PC-9 (cell line): ENCODE data around the gene SLC38A8. TPM values are rescaled to one million over a fixed set of nuclear protein-coding genes. Genes with fewer than 3 reads are reported as not detected.

ENCODE experiments used
- BruUV-seq: library from RNA; stranded (reverse); fragments of 400-500 nt; replicated peaks from 2 replicates; lab custom pipeline; 2021; lab: Mats Ljungman, UMichigan
- CTCF ChIA-PET: fragments of 300-600 bp; sonication (Branson Sonifier 250); formaldehyde crosslinking; loops from one replicate; lab custom pipeline; 2022; ENCODE audit warnings: antibody characterized with exemption; lab: Charles Lee
- POLR2A ChIA-PET: fragments of 300-600 bp; sonication (Branson Sonifier 250); formaldehyde crosslinking; loops from one replicate; lab custom pipeline; 2022; ENCODE audit warnings: antibody characterized with exemption; ENCODE audit not compliant: unreplicated experiment; lab: Charles Lee
- DNase-seq, 2 experiments: peaks; one replicate each; pipeline versions ENCODE4 v3.0.0 to v3.0.0-alpha.2; 2015 to 2022; ENCODE audit warnings: mixed read lengths in 1 of 2
- H2AFZ ChIP-seq: fragments of 200-600 bp; sonication (generic); 2 replicates; pipeline ENCODE4 v1.8.1; 2017; ENCODE audit warnings: antibody characterized with exemption
- H3F3A ChIP-seq: fragments of 200-600 bp; sonication (generic); 2 replicates; pipeline ENCODE4 v1.8.1; 2017; ENCODE audit warnings: antibody characterized with exemption, mild to moderate bottlenecking, low read depth; ENCODE audit not compliant: insufficient read depth
- H3K27ac ChIP-seq: fragments of 200-600 bp; sonication (generic); 2 replicates; pipeline ENCODE4 v1.6.1; 2016; ENCODE audit warnings: mixed run types
- H3K27me3 ChIP-seq: fragments of 200-600 bp; sonication (generic); 2 replicates; pipeline ENCODE4 v1.6.1; 2016; ENCODE audit warnings: low read depth, mixed run types; ENCODE audit not compliant: insufficient read depth
- H3K36me3 ChIP-seq: fragments of 200-600 bp; sonication (generic); 2 replicates; pipeline ENCODE4 v1.6.1; 2016; ENCODE audit warnings: low read depth, mixed run types
- H3K4me1 ChIP-seq: fragments of 200-600 bp; sonication (generic); replicated peaks from 2 replicates; pipeline ENCODE4 v1.6.1; 2016; ENCODE audit warnings: mixed run types; ENCODE audit not compliant: insufficient read depth
- H3K4me2 ChIP-seq: fragments of 200-600 bp; sonication (generic); 2 replicates; pipeline ENCODE4 v1.6.1; 2017; ENCODE audit warnings: mixed run types
- H3K4me3 ChIP-seq: fragments of 200-600 bp; sonication (generic); 2 replicates; pipeline ENCODE4 v1.6.1; 2016; ENCODE audit warnings: mixed run types
- H3K79me2 ChIP-seq: fragments of 200-600 bp; sonication (generic); 2 replicates; pipeline ENCODE4 v1.6.1; 2017; ENCODE audit warnings: low read depth, mixed run types
- H3K9me2 ChIP-seq: fragments of 200-600 bp; sonication (generic); 2 replicates; pipeline ENCODE4 v1.8.1; 2017; ENCODE audit warnings: mild to moderate bottlenecking; ENCODE audit not compliant: insufficient read depth
- H3K9me3 ChIP-seq: fragments of 200-600 bp; sonication (generic); 2 replicates; pipeline ENCODE4 v1.8.1; 2016; ENCODE audit warnings: low read depth; ENCODE audit not compliant: insufficient read depth
- H4K20me1 ChIP-seq: fragments of 200-600 bp; sonication (generic); 2 replicates; pipeline ENCODE4 v1.8.1; 2017; ENCODE audit not compliant: insufficient read depth
- CTCF ChIP-seq: fragments of 200-600 bp; sonication (generic); conservative IDR thresholded peaks from 2 replicates; pipeline ENCODE4 v1.6.1; 2017; ENCODE audit warnings: mixed run types, antibody characterized with exemption, mild to moderate bottlenecking, moderate library complexity
- EZH2 ChIP-seq: fragments of 200-600 bp; sonication (generic); IDR thresholded peaks from 2 replicates; pipeline ENCODE4 v1.8.0; 2017; ENCODE audit warnings: antibody characterized with exemption, low read depth
- intact Hi-C: fragments of 100-400 bp; cut with micrococcal nuclease; formaldehyde crosslinking; loops from one replicate; pipeline ENCODE4 v1.10.0; 2022; ENCODE audit not compliant: unreplicated experiment
- total RNA-seq: library from RNA; stranded (reverse); gene quantifications from 2 replicates; pipeline ENCODE4 v1.2.3, GENCODE V29; 2021

Gene SLC38A8
- total RNA-seq, 1 experiment from 2014 or later = not detected

DNA sequence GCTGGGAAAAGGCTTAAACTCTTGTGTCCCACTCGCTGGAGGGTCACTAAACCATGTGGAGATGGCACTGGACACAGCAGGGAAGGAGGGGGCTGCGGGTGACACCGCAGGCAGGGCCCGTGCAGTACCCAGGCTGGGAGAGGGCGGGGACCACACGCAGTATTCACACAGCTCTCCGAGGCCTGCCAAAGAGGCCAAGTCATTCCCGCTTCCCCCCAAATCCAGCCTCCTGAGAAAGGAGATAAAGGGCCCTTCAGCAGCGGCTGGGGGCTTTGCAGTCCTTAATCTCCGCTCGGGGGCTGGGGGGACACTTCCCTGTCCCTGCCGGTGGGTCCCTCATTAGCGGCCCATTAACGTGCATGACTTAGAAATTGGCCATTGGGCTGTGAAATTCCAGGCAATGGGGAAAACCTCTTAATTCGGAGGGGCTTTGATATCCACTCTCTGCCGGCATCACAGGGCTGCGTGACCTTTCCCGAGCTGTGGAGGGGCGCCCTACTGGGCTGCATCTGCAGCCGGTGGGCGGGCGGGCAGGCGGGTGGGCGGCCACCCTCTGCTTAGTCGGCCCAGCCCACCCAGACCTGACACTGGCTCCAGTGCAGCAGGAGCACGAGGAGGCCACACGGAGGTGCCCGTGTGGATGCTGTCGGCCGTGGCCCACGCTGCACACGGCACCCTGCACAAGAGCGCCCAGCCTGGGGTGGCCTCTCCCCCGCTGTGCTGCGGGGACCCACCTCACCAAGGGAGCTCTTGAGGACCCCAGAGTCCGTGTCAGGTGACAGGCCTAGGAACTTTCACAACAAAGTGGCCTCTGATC, 2.6 kb upstream of the SLC38A8 start:
- no peaks in the 10 kb centered on the region for H3K9me3 ChIP-seq
- ChIA-PET POLR2A (no interaction called here), CTCF (no interaction called here)
- H3K4me3 ChIP-seq = no peak overlapping the region
- intact Hi-C loops = no loop called here
- H3F3A ChIP-seq = no peaks in the 10 kb centered on the region
- BruUV-seq = no TSS peak
- no peak overlapping the region for H3K27ac ChIP-seq
- H3K9me2 ChIP-seq = no peaks in the 10 kb centered on the region
- no peak for DNase-seq
- H2AFZ ChIP-seq = no peak overlapping the region
- no peaks in the 10 kb centered on the region for H3K4me1 ChIP-seq
- H4K20me1 ChIP-seq = no peaks in the 10 kb centered on the region
- H3K36me3 ChIP-seq = no peaks in the 10 kb centered on the region
- H3K79me2 ChIP-seq = no peaks in the 10 kb centered on the region
- no peak overlapping the region for H3K4me2 ChIP-seq
- no peak for TF ChIP-seq CTCF
- no peak for TF ChIP-seq EZH2
- peaks cover 19% of the 10 kb centered on the region for H3K27me3 ChIP-seq

DNA sequence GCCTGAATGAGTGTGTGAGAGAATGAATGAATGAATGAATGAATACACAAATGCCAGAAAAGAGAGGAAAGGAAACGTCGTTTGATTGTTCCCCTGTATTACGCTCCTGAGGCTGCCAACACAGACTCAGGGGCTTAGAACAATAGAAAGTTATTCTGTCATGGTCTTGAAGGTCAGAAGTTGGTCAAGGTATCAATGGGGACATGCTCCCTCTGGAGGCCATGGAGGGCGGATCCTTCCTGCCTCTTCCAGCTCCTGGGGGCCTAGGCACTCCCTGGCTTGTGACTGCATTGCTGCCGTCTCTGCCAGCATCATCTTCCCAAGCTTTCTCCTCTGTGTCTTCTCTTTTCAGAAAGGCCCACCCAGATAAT, 1.5 kb upstream of the SLC38A8 start:
- intact Hi-C loops = loop anchor here (5.0 kb wide), 3 partner anchors 72 to 217 kb away; no protein-coding TSS in a partner anchor
- H3K4me3 ChIP-seq = no peak overlapping the region
- no peaks in the 10 kb centered on the region for H3K36me3 ChIP-seq
- no peaks in the 10 kb centered on the region for H4K20me1 ChIP-seq
- no peak for DNase-seq
- no peaks in the 10 kb centered on the region for H3K79me2 ChIP-seq
- no peak overlapping the region for H2AFZ ChIP-seq
- H3K27me3 ChIP-seq = peaks cover 28% of the 10 kb centered on the region
- POLR2A ChIA-PET = interaction anchor here (0.6 to 1.0 kb wide), 2 partner anchors 30 to 117 kb away, joined by 3 to 6 read pairs; no protein-coding TSS in a partner anchor
- H3K9me3 ChIP-seq = no peaks in the 10 kb centered on the region
- peak; percentile 53; the same call in 1 of the 2 replicates for TF ChIP-seq CTCF
- TF ChIP-seq EZH2 = no peak
- no peaks in the 10 kb centered on the region for H3K4me1 ChIP-seq
- BruUV-seq = no TSS peak
- H3K27ac ChIP-seq = no peak overlapping the region
- CTCF ChIA-PET = interaction anchor here (0.6 kb wide), 2 partner anchors 85 to 117 kb away, joined by 3 read pairs; no protein-coding TSS in a partner anchor
- H3K9me2 ChIP-seq = no peaks in the 10 kb centered on the region
- H3F3A ChIP-seq = no peaks in the 10 kb centered on the region
- no peak overlapping the region for H3K4me2 ChIP-seq

DNA sequence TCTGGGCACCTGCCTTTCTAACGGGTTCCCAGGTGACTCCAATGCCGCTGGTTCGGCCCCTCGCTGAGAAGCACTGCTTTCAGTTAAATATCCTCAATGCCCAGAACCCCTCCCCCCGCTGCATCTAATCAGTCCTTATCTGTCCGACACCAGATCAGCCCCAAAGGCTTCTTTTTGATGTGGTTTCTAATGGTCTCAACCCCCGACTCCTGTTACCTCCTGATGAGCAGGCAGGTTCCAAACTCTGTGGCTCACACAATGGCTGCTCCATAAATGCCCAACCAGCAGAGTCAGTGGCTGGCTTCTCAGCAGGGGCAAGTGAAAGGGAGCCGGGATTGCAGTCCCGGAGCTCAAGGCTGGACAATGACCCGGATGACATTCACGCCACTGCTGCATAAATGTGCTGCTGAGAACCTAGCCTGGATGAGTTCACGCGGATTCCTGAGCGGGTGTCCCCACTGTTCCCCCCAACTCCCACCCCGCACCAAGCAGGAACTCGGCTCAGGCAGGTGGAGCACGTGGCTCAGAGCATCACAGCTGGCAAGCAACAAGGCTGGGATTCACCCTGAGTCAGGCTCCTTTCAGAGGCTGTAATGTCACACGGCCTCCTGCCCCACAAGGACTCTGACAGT, 1.0 kb upstream of the SLC38A8 start:
- peaks cover 33% of the 10 kb centered on the region for H3K27me3 ChIP-seq
- H3K36me3 ChIP-seq = no peaks in the 10 kb centered on the region
- no peak overlapping the region for H3K27ac ChIP-seq
- H3K4me1 ChIP-seq = no peaks in the 10 kb centered on the region
- intact Hi-C loops = loop anchor here (5.0 kb wide), 3 partner anchors 71 to 216 kb away; no protein-coding TSS in a partner anchor
- H3K79me2 ChIP-seq = no peaks in the 10 kb centered on the region
- peak overlapping the region; percentile 29; the same call in 1 of the 2 replicates for H3K4me2 ChIP-seq
- no peaks in the 10 kb centered on the region for H4K20me1 ChIP-seq
- no peaks in the 10 kb centered on the region for H3F3A ChIP-seq
- no peak overlapping the region for H3K4me3 ChIP-seq
- TF ChIP-seq EZH2 = no peak
- TF ChIP-seq CTCF = no peak
- CTCF ChIA-PET = interaction anchor here (0.6 to 1.1 kb wide), 3 partner anchors 84 to 116 kb away, joined by 3 read pairs; no protein-coding TSS in a partner anchor
- no peak overlapping the region for H2AFZ ChIP-seq
- DNase-seq = no peak
- no peaks in the 10 kb centered on the region for H3K9me2 ChIP-seq
- POLR2A ChIA-PET = interaction anchor here (0.6 to 1.0 kb wide), 2 partner anchors 30 to 117 kb away, joined by 3 to 6 read pairs; no protein-coding TSS in a partner anchor
- no peaks in the 10 kb centered on the region for H3K9me3 ChIP-seq
- BruUV-seq = no TSS peak
